Endothelial cell of umbilical vein (primary cell): Measurements from ENCODE around the gene ALG12.

Experiments
- EZH2 ChIP-seq: IDR thresholded peaks from 2 replicates; pipeline ENCODE4 v1.6.1; 2012; ENCODE audit warnings: borderline replicate concordance, low read depth, mild to moderate bottlenecking, moderate library complexity, low read length, inconsistent platforms; ENCODE audit not compliant: severe bottlenecking
- FOS ChIP-seq: IDR thresholded peaks from 2 replicates; pipeline ENCODE4 v1.6.1; 2011; ENCODE audit warnings: mild to moderate bottlenecking, low read length, moderate library complexity, borderline replicate concordance; ENCODE audit not compliant: insufficient read depth
- GATA2 ChIP-seq: IDR thresholded peaks from 2 replicates; pipeline ENCODE4 v1.7.0; 2011; ENCODE audit warnings: low read depth, mild to moderate bottlenecking, moderate library complexity, mixed read lengths, low read length; ENCODE audit not compliant: insufficient read length, insufficient read depth
- JUN ChIP-seq: IDR thresholded peaks from 2 replicates; pipeline ENCODE4 v1.6.1; 2011; ENCODE audit warnings: borderline replicate concordance, low read depth; ENCODE audit not compliant: insufficient read length, insufficient read depth
- MYC ChIP-seq: IDR thresholded peaks from one replicate; pipeline ENCODE4 v1.6.1; 2011; ENCODE audit warnings: mild to moderate bottlenecking, low read depth, low read length
- POLR2A ChIP-seq: IDR thresholded peaks from 2 replicates; pipeline ENCODE4 v1.6.1; 2012; ENCODE audit warnings: low read depth, mild to moderate bottlenecking, control low read depth, low read length
- POLR2AphosphoS5 ChIP-seq: IDR thresholded peaks from 2 replicates; pipeline ENCODE4 v1.6.1; 2012; ENCODE audit warnings: low read depth, mild to moderate bottlenecking, control low read depth, low read length, moderate library complexity; ENCODE audit not compliant: insufficient read depth
- TF ChIP-seq, protein P1 (sequence below), 2 donors: IDR thresholded peaks; 1 replicate in 1 of 2; 2 replicates in 1 of 2; pipeline ENCODE4 v1.5.1; 2011; ENCODE audit warnings: low read length in 2 of 2, mild to moderate bottlenecking in 2 of 2, moderate library complexity in 2 of 2, control low read depth in 1 of 2, inconsistent platforms in 1 of 2, low read depth in 1 of 2; ENCODE audit not compliant: insufficient read depth in 1 of 2; ENCODE audit errors: extremely low read depth in 1 of 2
- TF ChIP-seq, protein P2 (sequence below): IDR thresholded peaks from 2 replicates; pipeline ENCODE4 v1.6.1; 2011; ENCODE audit not compliant: insufficient read depth, insufficient read length

DNA sequence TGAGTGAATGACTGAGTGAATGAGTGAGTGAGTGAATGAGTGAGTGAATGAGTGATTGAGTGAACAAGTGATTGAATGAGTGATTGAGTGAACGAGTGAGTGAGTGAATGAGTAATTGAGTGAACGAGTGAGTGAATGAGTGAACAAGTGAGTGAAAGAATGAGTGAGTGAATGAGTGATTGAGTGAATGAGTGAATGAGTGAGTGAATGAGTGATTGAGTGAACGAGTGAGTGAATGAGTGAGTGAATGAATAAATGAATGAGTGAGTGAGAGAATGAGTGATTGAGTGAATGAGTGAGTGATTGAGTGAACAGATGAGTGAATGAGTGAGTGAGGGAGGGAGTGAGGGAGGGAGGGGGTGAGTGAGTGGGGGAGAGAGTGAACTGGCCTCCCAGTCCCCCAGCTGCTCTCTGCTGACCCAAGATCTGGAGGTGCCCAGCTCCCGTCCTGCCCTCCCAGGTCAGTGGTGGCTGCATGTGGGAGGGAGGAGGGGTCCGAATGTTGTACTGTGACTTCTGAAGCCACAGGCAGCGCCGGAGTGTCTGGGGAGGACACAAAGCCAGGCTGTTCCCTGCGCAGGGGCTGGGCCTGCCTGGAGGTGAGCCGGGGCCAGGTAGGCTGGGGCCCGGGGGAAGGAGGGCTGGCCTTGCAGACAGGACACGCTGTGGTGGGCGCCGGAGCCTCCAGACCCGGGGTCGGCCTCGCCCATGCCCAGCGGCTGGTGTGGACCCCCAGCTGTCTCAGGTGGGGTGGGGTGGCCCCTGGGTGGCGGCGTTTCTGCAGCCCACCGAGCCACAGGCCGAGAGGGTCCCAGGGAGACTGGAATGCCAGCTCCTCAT, 24.5 kb upstream of the ALG12 start:
- TF ChIP-seq EZH2: no peak
- TF ChIP-seq, protein P1, sequence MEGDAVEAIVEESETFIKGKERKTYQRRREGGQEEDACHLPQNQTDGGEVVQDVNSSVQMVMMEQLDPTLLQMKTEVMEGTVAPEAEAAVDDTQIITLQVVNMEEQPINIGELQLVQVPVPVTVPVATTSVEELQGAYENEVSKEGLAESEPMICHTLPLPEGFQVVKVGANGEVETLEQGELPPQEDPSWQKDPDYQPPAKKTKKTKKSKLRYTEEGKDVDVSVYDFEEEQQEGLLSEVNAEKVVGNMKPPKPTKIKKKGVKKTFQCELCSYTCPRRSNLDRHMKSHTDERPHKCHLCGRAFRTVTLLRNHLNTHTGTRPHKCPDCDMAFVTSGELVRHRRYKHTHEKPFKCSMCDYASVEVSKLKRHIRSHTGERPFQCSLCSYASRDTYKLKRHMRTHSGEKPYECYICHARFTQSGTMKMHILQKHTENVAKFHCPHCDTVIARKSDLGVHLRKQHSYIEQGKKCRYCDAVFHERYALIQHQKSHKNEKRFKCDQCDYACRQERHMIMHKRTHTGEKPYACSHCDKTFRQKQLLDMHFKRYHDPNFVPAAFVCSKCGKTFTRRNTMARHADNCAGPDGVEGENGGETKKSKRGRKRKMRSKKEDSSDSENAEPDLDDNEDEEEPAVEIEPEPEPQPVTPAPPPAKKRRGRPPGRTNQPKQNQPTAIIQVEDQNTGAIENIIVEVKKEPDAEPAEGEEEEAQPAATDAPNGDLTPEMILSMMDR (IDR thresholded peaks at IDR 0.05; ENCODE audit: extremely low read depth in 1 of 2, insufficient read depth in 1 of 2, low read depth in 1 of 2, low read length in 2 of 2): no peak
- no peak for TF ChIP-seq POLR2A
- TF ChIP-seq POLR2AphosphoS5: no peak
- TF ChIP-seq, protein P2, sequence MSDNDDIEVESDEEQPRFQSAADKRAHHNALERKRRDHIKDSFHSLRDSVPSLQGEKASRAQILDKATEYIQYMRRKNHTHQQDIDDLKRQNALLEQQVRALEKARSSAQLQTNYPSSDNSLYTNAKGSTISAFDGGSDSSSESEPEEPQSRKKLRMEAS: no peak
- TF ChIP-seq FOS: no peak
- no peak for TF ChIP-seq GATA2
- no peak for TF ChIP-seq MYC
- no peak for TF ChIP-seq JUN
